Testis (tissue), 3 donors: ENCODE results near the gene VPS8. TPM values are rescaled to one million over a fixed set of nuclear protein-coding genes. Genes with fewer than 3 reads are reported as not detected.

ENCODE experiments used
- DNase-seq: peaks from one replicate; pipeline ENCODE4 v3.0.0-alpha.2; 2019
- H3K27ac ChIP-seq, 2 donors: fragments of 200-600 bp; sonication (generic); one replicate each; pipeline ENCODE4 v1.5.1; 2019
- H3K27me3 ChIP-seq: fragments of 200-600 bp; sonication (generic); one replicate; pipeline ENCODE4 v1.5.1; 2019
- H3K36me3 ChIP-seq: fragments of 200-600 bp; sonication (generic); one replicate; pipeline ENCODE4 v1.5.1; 2017; ENCODE audit warnings: low read depth; ENCODE audit errors: missing control alignments
- H3K4me1 ChIP-seq: fragments of 200-600 bp; sonication (generic); one replicate; pipeline ENCODE4 v1.5.1; 2019
- H3K4me3 ChIP-seq, 2 donors: fragments of 200-600 bp; sonication (generic); one replicate each; pipeline ENCODE4 v1.5.1; 2017 to 2019
- H3K9me3 ChIP-seq: fragments of 200-600 bp; sonication (generic); one replicate; pipeline ENCODE4 v1.5.1; 2017
- POLR2A ChIP-seq: fragments of 450-650 bp; IDR thresholded peaks from one replicate; pipeline ENCODE4 v1.6.1; 2017; ENCODE audit warnings: antibody characterized with exemption, mild to moderate bottlenecking, moderate library complexity
- WGBS, 2 donors: methylation state at CpG; one replicate each; pipeline ENCODE4 v1.1.5; 2018; 5-methylcytosine and 5-hydroxymethylcytosine counted together
- intact Hi-C: fragments of 100-400 bp; cut with DNase I; formaldehyde crosslinking; loops from one replicate; pipeline ENCODE4 v1.15.1; 2023; ENCODE audit warnings: low total_unique reads
- polyA plus RNA-seq: library from polyadenylated mRNA; stranded (reverse); fragments of 350-450 nt; fragmentation: Illumina TruSeq; extraction: RNeasy Lipid Tissue Mini Kit (QIAGEN cat#74804); gene quantifications from one replicate; pipeline ENCODE4 v1.2.3, GENCODE V29; 2014; ENCODE audit warnings: low read depth, low replicate concordance; ENCODE audit not compliant: insufficient read depth
- total RNA-seq, 2 donors: library from RNA; depleted of rRNA; stranded (reverse); fragments of >200 nt; gene quantifications; one replicate each; pipeline ENCODE4 v1.2.3, GENCODE V29; 2016
- TF ChIP-seq, protein P1 (sequence below), 3 experiments: fragments of 450-650 bp in 2 of 3; fragments of 200-600 bp in 1 of 3; sonication (generic) in 1 of 3; IDR thresholded peaks; one replicate each; pipeline ENCODE4 v1.5.1; 2016 to 2019; ENCODE audit warnings: antibody characterized with exemption in 3 of 3, mild to moderate bottlenecking in 2 of 3, moderate library complexity in 1 of 3

The VPS8 gene
- total and polyA plus RNA-seq, 3 donors from 2014 or later, result 65.8 to 127 (median 88.0) TPM

DNA sequence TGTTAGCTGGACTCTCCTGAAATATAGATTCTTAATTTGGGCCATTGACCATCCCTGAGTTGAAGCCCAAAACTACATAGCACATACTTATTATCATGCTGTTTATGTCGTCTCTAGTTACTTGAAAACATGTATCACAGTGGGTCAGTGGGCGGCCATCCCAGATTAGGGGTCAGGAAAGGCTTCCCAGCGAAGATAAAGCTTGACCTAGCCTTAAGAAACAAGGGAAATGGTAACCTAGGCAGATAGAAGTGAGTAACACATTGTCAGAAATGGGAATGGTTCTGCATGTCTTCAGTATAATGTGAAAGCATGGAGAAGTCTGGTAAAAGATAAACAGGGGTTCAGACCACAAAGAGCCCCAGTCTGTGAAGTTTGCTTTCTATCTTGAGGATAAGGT, 216.2 kb downstream of the VPS8 start:
- no peak for DNase-seq
- H3K27me3 ChIP-seq, result no peaks in the 10 kb centered on the region
- H3K27ac ChIP-seq, result no peak overlapping the region
- H3K36me3 ChIP-seq, result no peaks in the 10 kb centered on the region
- WGBS, 2 donors, result 88 to 92% methylated on average over 3 of the region's 3 CpGs
- intact Hi-C loops, result no loop called here
- no peaks in the 10 kb centered on the region for H3K4me1 ChIP-seq
- H3K9me3 ChIP-seq, result no peaks in the 10 kb centered on the region
- no peak for TF ChIP-seq POLR2A
- TF ChIP-seq, protein P1, sequence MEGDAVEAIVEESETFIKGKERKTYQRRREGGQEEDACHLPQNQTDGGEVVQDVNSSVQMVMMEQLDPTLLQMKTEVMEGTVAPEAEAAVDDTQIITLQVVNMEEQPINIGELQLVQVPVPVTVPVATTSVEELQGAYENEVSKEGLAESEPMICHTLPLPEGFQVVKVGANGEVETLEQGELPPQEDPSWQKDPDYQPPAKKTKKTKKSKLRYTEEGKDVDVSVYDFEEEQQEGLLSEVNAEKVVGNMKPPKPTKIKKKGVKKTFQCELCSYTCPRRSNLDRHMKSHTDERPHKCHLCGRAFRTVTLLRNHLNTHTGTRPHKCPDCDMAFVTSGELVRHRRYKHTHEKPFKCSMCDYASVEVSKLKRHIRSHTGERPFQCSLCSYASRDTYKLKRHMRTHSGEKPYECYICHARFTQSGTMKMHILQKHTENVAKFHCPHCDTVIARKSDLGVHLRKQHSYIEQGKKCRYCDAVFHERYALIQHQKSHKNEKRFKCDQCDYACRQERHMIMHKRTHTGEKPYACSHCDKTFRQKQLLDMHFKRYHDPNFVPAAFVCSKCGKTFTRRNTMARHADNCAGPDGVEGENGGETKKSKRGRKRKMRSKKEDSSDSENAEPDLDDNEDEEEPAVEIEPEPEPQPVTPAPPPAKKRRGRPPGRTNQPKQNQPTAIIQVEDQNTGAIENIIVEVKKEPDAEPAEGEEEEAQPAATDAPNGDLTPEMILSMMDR (IDR thresholded peaks at IDR 0.05), result no peak
- no peak overlapping the region for H3K4me3 ChIP-seq

DNA sequence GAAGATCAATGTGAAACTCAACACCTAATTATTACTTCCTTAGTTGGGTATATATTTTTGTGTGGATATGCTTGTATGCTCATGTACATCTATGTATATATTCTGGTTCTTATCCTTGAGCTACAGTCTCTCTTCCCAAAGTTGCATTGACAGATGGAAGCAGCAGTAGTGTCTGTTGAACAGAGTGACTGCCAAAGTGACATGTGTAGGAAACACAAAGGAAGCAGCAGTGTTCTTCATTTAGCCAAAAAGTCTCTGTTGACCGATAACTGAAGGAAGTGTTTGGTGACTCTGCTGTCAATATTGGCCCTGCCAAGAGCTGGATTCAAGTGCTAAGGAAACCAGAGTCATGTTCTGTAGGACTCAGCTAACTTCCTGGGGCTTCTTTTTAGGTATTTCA, 217.1 kb downstream of the VPS8 start:
- DNase-seq, result no peak
- H3K36me3 ChIP-seq, result no peaks in the 10 kb centered on the region
- H3K27me3 ChIP-seq, result no peaks in the 10 kb centered on the region
- WGBS, 2 donors, result 71 to 94% methylated on average over 1 of the region's 1 CpG
- intact Hi-C loops, result no loop called here
- H3K4me1 ChIP-seq, result no peaks in the 10 kb centered on the region
- no peak overlapping the region for H3K4me3 ChIP-seq
- TF ChIP-seq POLR2A, result no peak
- TF ChIP-seq, protein P1 (IDR thresholded peaks at IDR 0.05), result no peak
- H3K27ac ChIP-seq, result no peak overlapping the region
- no peaks in the 10 kb centered on the region for H3K9me3 ChIP-seq

DNA sequence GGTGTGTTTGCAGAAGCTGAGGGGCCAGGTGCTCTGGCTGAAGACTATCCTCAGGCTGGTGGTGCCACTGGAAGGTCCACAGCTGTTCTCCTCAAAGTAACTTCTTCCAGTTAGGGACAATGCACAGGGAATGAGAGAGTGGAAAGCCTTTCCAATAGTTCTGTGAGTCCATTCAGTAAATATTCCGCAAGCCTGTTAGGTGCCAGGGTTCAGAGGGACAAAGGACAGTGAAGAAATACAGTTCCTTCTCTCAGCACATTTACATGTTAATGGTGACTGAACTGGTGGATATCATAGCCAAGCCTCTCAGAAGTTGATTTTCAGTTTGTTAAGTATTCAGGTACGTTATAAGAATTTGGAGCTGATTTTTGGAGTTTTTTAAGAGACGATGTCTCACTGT, 218.4 kb downstream of the VPS8 start:
- no peak for DNase-seq
- Histone ChIP-seq H3K4me3 (no peak overlapping the region), H3K27me3 (no peaks in the 10 kb centered on the region), H3K36me3 (no peaks in the 10 kb centered on the region), H3K9me3 (no peaks in the 10 kb centered on the region), H3K27ac (no peak overlapping the region), H3K4me1 (no peaks in the 10 kb centered on the region)
- WGBS, 2 donors, result 92 to 99% methylated on average over 3 of the region's 3 CpGs
- TF ChIP-seq, protein P1 (IDR thresholded peaks at IDR 0.05), result no peak
- TF ChIP-seq POLR2A, result no peak
- intact Hi-C loops, result no loop called here

DNA sequence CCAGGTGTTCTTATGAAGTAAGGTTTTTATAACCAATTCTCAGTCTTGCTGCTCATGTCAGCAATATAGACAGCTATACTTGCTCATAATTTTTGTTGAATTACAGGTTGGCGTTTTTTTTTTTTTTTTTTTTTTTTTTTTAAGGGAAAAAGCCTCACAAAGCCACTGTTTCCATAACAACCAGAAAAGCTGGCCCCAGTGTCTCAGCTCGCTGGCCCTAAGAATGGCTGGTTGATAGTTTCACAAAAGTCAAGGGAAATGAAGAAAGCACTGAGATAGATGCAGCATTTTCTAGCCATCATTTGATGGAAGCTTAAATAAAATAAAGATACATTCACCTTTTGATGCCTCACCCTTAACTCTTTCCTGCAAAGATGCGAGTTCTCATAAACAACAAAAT, 219.0 kb downstream of the VPS8 start:
- no peak overlapping the region for H3K4me3 ChIP-seq
- TF ChIP-seq, protein P1 (IDR thresholded peaks at IDR 0.05), result no peak
- TF ChIP-seq POLR2A, result no peak
- H3K36me3 ChIP-seq, result no peaks in the 10 kb centered on the region
- intact Hi-C loops, result no loop called here
- H3K9me3 ChIP-seq, result no peaks in the 10 kb centered on the region
- no peak overlapping the region for H3K27ac ChIP-seq
- H3K27me3 ChIP-seq, result no peaks in the 10 kb centered on the region
- DNase-seq, result no peak
- H3K4me1 ChIP-seq, result no peaks in the 10 kb centered on the region
- WGBS, 2 donors, result 86 to 95% methylated on average over 3 of the region's 3 CpGs

DNA sequence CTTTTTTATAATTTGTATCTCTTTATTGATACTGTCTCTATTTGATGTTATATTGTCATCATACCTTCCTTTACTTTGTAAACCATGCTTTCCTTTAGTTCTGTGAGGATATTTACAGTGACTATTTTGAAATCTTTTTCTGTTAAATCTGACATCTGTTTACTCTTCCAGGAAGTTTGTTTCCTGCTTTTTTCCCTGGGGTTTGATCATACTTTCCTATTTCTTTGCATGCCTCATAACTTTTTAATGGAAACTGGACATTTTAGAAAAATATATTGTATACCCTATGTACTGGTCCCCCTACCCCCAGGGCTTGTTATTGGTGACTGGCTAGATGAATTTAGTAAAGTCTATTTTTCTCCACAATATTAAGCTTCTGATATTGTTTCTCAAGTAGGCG, 225.8 kb downstream of the VPS8 start:
- no peaks in the 10 kb centered on the region for H3K9me3 ChIP-seq
- TF ChIP-seq, protein P1 (IDR thresholded peaks at IDR 0.05), result no peak
- TF ChIP-seq POLR2A, result no peak
- 91 to 94% methylated on average over 1 of the region's 1 CpG for WGBS, 2 donors
- no peak overlapping the region for H3K27ac ChIP-seq
- H3K36me3 ChIP-seq, result no peaks in the 10 kb centered on the region
- DNase-seq, result no peak
- no peak overlapping the region for H3K4me3 ChIP-seq
- intact Hi-C loops, result no loop called here
- no peaks in the 10 kb centered on the region for H3K27me3 ChIP-seq
- H3K4me1 ChIP-seq, result no peaks in the 10 kb centered on the region
